Transverse colon (tissue), 4 donors: ENCODE data around the gene MSI2.

Experiments
- POLR2AphosphoS5 ChIP-seq, 3 donors: sonication (generic); formaldehyde crosslinking; IDR thresholded peaks; one replicate each; pipeline ENCODE4 v1.6.1; 2016; ENCODE audit warnings: antibody characterized with exemption in 3 of 3
- TF ChIP-seq, protein P1 (sequence below), 5 experiments: fragments of 200-600 bp in 3 of 5; fragments of 450-650 bp in 2 of 5; sonication (generic) in 3 of 5; IDR thresholded peaks; 1 replicate in 2 of 5; 2 replicates in 3 of 5; pipeline ENCODE4 v1.5.1; 2016 to 2017; ENCODE audit warnings: antibody characterized with exemption in 5 of 5, inconsistent platforms in 3 of 5, mild to moderate bottlenecking in 2 of 5, moderate library complexity in 1 of 5

DNA sequence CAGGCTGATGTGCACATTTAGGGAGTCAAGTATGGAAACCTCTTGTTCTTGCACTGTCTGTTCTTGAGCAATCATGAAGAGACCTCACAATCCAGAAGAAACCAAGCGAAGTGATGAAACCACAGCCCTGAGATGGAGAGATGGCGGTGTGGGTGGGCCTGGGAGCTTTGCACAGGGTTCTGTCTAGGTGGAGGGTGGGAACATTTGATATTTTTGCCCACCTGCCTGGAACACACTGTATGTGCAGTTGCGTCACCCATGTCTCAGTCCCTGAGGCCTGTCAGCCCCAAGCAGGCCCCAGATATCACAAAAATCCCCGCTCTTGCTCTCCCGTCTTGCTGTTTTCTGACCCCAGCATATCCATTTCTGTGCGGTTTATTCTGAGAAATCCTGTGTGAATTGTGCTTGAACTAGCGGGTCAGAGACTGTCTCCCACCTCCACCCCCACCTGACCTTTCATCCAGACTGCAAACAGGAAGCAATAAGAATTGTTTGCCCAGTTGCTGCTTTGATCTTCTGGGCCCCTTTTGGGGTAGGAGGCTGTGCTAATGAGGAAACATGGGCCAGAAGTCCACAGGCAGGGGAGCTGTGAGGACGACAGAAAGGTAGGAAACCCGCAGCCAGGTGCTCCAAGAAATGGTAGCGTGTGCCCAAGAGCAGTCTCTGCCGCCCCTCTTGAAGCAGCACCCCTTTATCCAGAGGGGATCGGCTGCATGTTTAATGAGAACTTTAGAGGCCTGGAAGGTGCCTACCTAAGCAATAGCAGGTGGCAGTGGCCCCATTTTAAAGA lies 304.9 kb downstream of the MSI2 start:
- TF ChIP-seq POLR2AphosphoS5 (IDR thresholded peaks at IDR 0.05), result no peak
- TF ChIP-seq, protein P1, sequence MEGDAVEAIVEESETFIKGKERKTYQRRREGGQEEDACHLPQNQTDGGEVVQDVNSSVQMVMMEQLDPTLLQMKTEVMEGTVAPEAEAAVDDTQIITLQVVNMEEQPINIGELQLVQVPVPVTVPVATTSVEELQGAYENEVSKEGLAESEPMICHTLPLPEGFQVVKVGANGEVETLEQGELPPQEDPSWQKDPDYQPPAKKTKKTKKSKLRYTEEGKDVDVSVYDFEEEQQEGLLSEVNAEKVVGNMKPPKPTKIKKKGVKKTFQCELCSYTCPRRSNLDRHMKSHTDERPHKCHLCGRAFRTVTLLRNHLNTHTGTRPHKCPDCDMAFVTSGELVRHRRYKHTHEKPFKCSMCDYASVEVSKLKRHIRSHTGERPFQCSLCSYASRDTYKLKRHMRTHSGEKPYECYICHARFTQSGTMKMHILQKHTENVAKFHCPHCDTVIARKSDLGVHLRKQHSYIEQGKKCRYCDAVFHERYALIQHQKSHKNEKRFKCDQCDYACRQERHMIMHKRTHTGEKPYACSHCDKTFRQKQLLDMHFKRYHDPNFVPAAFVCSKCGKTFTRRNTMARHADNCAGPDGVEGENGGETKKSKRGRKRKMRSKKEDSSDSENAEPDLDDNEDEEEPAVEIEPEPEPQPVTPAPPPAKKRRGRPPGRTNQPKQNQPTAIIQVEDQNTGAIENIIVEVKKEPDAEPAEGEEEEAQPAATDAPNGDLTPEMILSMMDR (IDR thresholded peaks at IDR 0.05), result no peak
